Endothelial cell of umbilical vein (primary cell): ENCODE data around the gene IKZF1. TPM values are rescaled to one million over a fixed set of nuclear protein-coding genes. Genes with fewer than 3 reads are reported as not detected.

Experiments used
- BruUV-seq: library from RNA; stranded (reverse); fragments of 400-500 nt; replicated peaks from 2 replicates; lab custom pipeline; 2021; lab: Mats Ljungman, UMichigan
- CTCF ChIA-PET: fragments of 300-600, 350-600 bp; sonication (Branson Sonifier 250); formaldehyde crosslinking; loops from one replicate; lab custom pipeline; 2021; ENCODE audit warnings: antibody characterized with exemption, inconsistent platforms; lab: Charles Lee
- POLR2A ChIA-PET: fragments of 300-600, 350-600 bp; sonication (Branson Sonifier 250); formaldehyde crosslinking; loops from one replicate; lab custom pipeline; 2021; ENCODE audit warnings: antibody characterized with exemption, inconsistent platforms; lab: Charles Lee
- DNase-seq: peaks from one replicate; pipeline ENCODE4 v3.0.0-alpha.2; 2011; ENCODE audit warnings: low read depth, low spot score
- FAIRE-seq: peaks from 2 replicates; lab custom pipeline; 2011; peaks lifted over from hg19 to GRCh38; lab: Jason Lieb, UNC
- H2AFZ ChIP-seq: 2 replicates; pipeline ENCODE4 v1.6.0; 2012; ENCODE audit warnings: low read depth, low read length, control low read depth, inconsistent platforms
- H3K27ac ChIP-seq: 2 replicates; pipeline ENCODE4 v1.5.1; 2011; ENCODE audit warnings: low read depth, mild to moderate bottlenecking, control low read depth, low read length, moderate library complexity; ENCODE audit not compliant: insufficient read depth
- H3K27me3 ChIP-seq, 2 experiments: 2 replicates each; pipeline versions ENCODE4 v1.6.0 to v1.6.1; 2011; ENCODE audit warnings: low read length in 2 of 2, mixed read lengths in 1 of 2; ENCODE audit not compliant: control insufficient read depth in 2 of 2, insufficient read depth in 2 of 2
- H3K36me3 ChIP-seq, 2 experiments: 2 replicates in 1 of 2; 3 replicates in 1 of 2; pipeline ENCODE4 v1.5.1; 2011; ENCODE audit warnings: low read length in 2 of 2, mild to moderate bottlenecking in 1 of 2, moderate library complexity in 1 of 2; ENCODE audit not compliant: control insufficient read depth in 2 of 2, insufficient read depth in 2 of 2; ENCODE audit errors: extremely low read depth in 1 of 2
- H3K4me1 ChIP-seq: 3 replicates; pipeline ENCODE4 v1.5.1; 2011; ENCODE audit warnings: mild to moderate bottlenecking, low read length; ENCODE audit not compliant: control insufficient read depth, insufficient read depth; ENCODE audit errors: extremely low read depth
- H3K4me2 ChIP-seq: 2 replicates; pipeline ENCODE4 v1.6.1; 2011; ENCODE audit warnings: low read length, control low read depth, mixed read lengths; ENCODE audit not compliant: insufficient read depth
- H3K4me3 ChIP-seq, 3 experiments: fragments of 200-600 bp in 1 of 3; sonication (generic), shearing (Covaris generic) in 1 of 3; replicated peaks in 1 of 3; 2 replicates each; pipeline ENCODE4 v1.5.1; 2011 to 2016; ENCODE audit warnings: control low read depth in 3 of 3, low read length in 3 of 3, mild to moderate bottlenecking in 2 of 3, inconsistent platforms in 1 of 3, low read depth in 1 of 3, moderate library complexity in 1 of 3; ENCODE audit not compliant: insufficient read depth in 1 of 3
- H3K79me2 ChIP-seq: 2 replicates; pipeline ENCODE4 v1.6.0; 2012; ENCODE audit warnings: low read length, inconsistent platforms; ENCODE audit not compliant: control insufficient read depth, insufficient read depth
- H3K9ac ChIP-seq: replicated peaks from 2 replicates; pipeline ENCODE3; 2011; ENCODE audit warnings: low read length, control low read depth; ENCODE audit not compliant: insufficient read depth; ENCODE audit errors: extremely low read depth
- H3K9me1 ChIP-seq: replicated peaks from 3 replicates; pipeline ENCODE4 v1.6.0; 2011; ENCODE audit warnings: mild to moderate bottlenecking, low read length; ENCODE audit not compliant: control insufficient read depth, insufficient read depth; ENCODE audit errors: extremely low read depth
- H3K9me3 ChIP-seq: replicated peaks from 2 replicates; pipeline ENCODE4 v1.5.1; 2012; ENCODE audit warnings: low read length, inconsistent platforms; ENCODE audit not compliant: control insufficient read depth, insufficient read depth
- H4K20me1 ChIP-seq: replicated peaks from 2 replicates; pipeline ENCODE3; 2011; ENCODE audit warnings: mild to moderate bottlenecking, low read length; ENCODE audit not compliant: control insufficient read depth, insufficient read depth; ENCODE audit errors: extremely low read depth
- CTCF ChIP-seq, 2 donors: IDR thresholded peaks; 1 replicate in 1 of 2; 2 replicates in 1 of 2; pipeline ENCODE4 v1.5.1; 2011; ENCODE audit warnings: low read length in 2 of 2, mild to moderate bottlenecking in 2 of 2, moderate library complexity in 2 of 2, control low read depth in 1 of 2, inconsistent platforms in 1 of 2, low read depth in 1 of 2; ENCODE audit not compliant: insufficient read depth in 1 of 2; ENCODE audit errors: extremely low read depth in 1 of 2
- EZH2 ChIP-seq: IDR thresholded peaks from 2 replicates; pipeline ENCODE4 v1.6.1; 2012; ENCODE audit warnings: borderline replicate concordance, low read depth, mild to moderate bottlenecking, moderate library complexity, low read length, inconsistent platforms; ENCODE audit not compliant: severe bottlenecking
- FOS ChIP-seq: IDR thresholded peaks from 2 replicates; pipeline ENCODE4 v1.6.1; 2011; ENCODE audit warnings: mild to moderate bottlenecking, low read length, moderate library complexity, borderline replicate concordance; ENCODE audit not compliant: insufficient read depth
- GATA2 ChIP-seq: IDR thresholded peaks from 2 replicates; pipeline ENCODE4 v1.7.0; 2011; ENCODE audit warnings: low read depth, mild to moderate bottlenecking, moderate library complexity, mixed read lengths, low read length; ENCODE audit not compliant: insufficient read length, insufficient read depth
- JUN ChIP-seq: IDR thresholded peaks from 2 replicates; pipeline ENCODE4 v1.6.1; 2011; ENCODE audit warnings: borderline replicate concordance, low read depth; ENCODE audit not compliant: insufficient read length, insufficient read depth
- MYC ChIP-seq: IDR thresholded peaks from one replicate; pipeline ENCODE4 v1.6.1; 2011; ENCODE audit warnings: mild to moderate bottlenecking, low read depth, low read length
- POLR2A ChIP-seq: IDR thresholded peaks from 2 replicates; pipeline ENCODE4 v1.6.1; 2012; ENCODE audit warnings: low read depth, mild to moderate bottlenecking, control low read depth, low read length
- POLR2AphosphoS5 ChIP-seq: IDR thresholded peaks from 2 replicates; pipeline ENCODE4 v1.6.1; 2012; ENCODE audit warnings: low read depth, mild to moderate bottlenecking, control low read depth, low read length, moderate library complexity; ENCODE audit not compliant: insufficient read depth
- dilution Hi-C: fragments of 300-500 bp; cut with MboI; formaldehyde crosslinking; loops from one replicate; pipeline ENCODE4 v1.15.0; 2019; ENCODE audit warnings: low sequenced_read_pairs; ENCODE audit not compliant: extremely low pct_ligation_motif_present
- intact Hi-C: fragments of 100-400 bp; cut with micrococcal nuclease; formaldehyde crosslinking; loops from one replicate; pipeline ENCODE4 v1.10.0; 2022
- polyA plus RNA-seq, 4 experiments: library from polyadenylated mRNA; depleted of rRNA in 3 of 4; stranded (reverse) in 3 of 4; unstranded in 1 of 4; fragments of >200 nt; gene quantifications; 2 replicates each; pipeline versions ENCODE4 v1.2.1 to v1.2.3, GENCODE V29; 2011 to 2012; ENCODE audit warnings: missing spikeins in 1 of 4
- total RNA-seq: library from RNA; stranded (reverse); gene quantifications from 2 replicates; pipeline ENCODE4 v1.2.3, GENCODE V29; 2021
- TF ChIP-seq, protein P1 (sequence below): IDR thresholded peaks from 2 replicates; pipeline ENCODE4 v1.6.1; 2011; ENCODE audit not compliant: insufficient read depth, insufficient read length

Gene IKZF1
- total and polyA plus RNA-seq, 2 donors (not counting 3 experiments of a cell fraction or from before 2014, with no cell fraction given): 0.01 to 0.20 TPM

DNA sequence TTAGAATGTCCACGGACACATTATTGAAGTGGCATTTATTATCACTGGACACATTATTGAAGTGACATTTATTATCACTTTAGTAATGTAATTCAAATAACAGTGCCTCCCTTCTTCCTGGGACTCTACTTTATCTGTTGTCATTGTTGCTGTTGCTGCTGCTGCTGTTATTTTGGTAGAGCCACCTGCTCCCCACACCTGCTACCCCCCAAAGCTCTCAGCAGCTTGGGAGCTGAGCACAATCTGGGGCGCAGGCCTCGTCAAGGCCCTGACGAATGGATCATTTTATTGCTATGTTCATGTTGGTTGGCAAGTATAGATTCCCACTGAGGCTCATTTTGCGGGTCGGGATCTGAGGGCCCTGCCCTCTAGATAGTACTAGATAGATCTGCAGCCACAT is 120.8 kb downstream of the IKZF1 start:
- no peak overlapping the region for H3K4me2 ChIP-seq
- dilution Hi-C loops: no loop called here
- H3K9me1 ChIP-seq: no peaks in the 10 kb centered on the region
- H4K20me1 ChIP-seq: no peaks in the 10 kb centered on the region
- no peak overlapping the region for H3K9ac ChIP-seq
- BruUV-seq: no TSS peak
- intact Hi-C loops: no loop called here
- H3K4me1 ChIP-seq: peaks cover 12% of the 10 kb centered on the region
- DNase-seq: no peak
- no peaks in the 10 kb centered on the region for H3K27me3 ChIP-seq
- no peak overlapping the region for H2AFZ ChIP-seq
- CTCF ChIA-PET: interaction anchor here (0.9 kb wide), 1 partner anchor 11 kb away, joined by 4 read pairs; no protein-coding TSS in a partner anchor
- no peak overlapping the region for H3K4me3 ChIP-seq
- H3K36me3 ChIP-seq: no peaks in the 10 kb centered on the region
- TF ChIP-seq FOS (no peak), POLR2AphosphoS5 (no peak), EZH2 (no peak), MYC (no peak), CTCF (IDR thresholded peaks at IDR 0.05; ENCODE audit: extremely low read depth in 1 of 2, insufficient read depth in 1 of 2, low read depth in 1 of 2, low read length in 2 of 2) (no peak), POLR2A (no peak), GATA2 (no peak), JUN (no peak)
- TF ChIP-seq, protein P1, sequence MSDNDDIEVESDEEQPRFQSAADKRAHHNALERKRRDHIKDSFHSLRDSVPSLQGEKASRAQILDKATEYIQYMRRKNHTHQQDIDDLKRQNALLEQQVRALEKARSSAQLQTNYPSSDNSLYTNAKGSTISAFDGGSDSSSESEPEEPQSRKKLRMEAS: no peak
- H3K27ac ChIP-seq: no peak overlapping the region
- POLR2A ChIA-PET: no interaction called here
- FAIRE-seq: no peak
- no peaks in the 10 kb centered on the region for H3K9me3 ChIP-seq
- no peaks in the 10 kb centered on the region for H3K79me2 ChIP-seq
